AG04449 (cell line): ENCODE data around the gene CPLX1.
"Not testable (repeated sequence)": the region's sequence is repeated elsewhere in the genome, so short reads cannot be mapped to it uniquely, and the experiment has no call there.

Experiments used
- CTCF ChIA-PET: fragments of 350-600 bp; formaldehyde crosslinking; extraction: SDS; loops from one replicate; lab custom pipeline; 2021; ENCODE audit warnings: antibody characterized with exemption; lab: Yijun Ruan, JAX
- POLR2A ChIA-PET: fragments of 400-600, 350-600 bp; formaldehyde crosslinking; extraction: SDS; loops from one replicate; lab custom pipeline; 2020; ENCODE audit warnings: antibody characterized with exemption, inconsistent platforms; lab: Yijun Ruan, JAX
- DNase-seq: peaks from one replicate; pipeline ENCODE4 v3.0.0-alpha.2; 2010; ENCODE audit warnings: low read depth, low spot score
- H3K4me3 ChIP-seq: 2 replicates; pipeline ENCODE4 v1.5.1; 2011; ENCODE audit warnings: low read depth, mild to moderate bottlenecking, control low read depth, low read length
- TF ChIP-seq, protein P1 (sequence below): IDR thresholded peaks from one replicate; pipeline ENCODE4 v1.5.1; 2011; ENCODE audit warnings: mild to moderate bottlenecking, moderate library complexity, low read length, control low read depth, inconsistent platforms; ENCODE audit not compliant: insufficient read depth; ENCODE audit errors: missing control alignments

CPLX1 gene

GRCh38 chr4:786074-786741, 39.7 kb downstream of the CPLX1 start:
- TF ChIP-seq, protein P1, sequence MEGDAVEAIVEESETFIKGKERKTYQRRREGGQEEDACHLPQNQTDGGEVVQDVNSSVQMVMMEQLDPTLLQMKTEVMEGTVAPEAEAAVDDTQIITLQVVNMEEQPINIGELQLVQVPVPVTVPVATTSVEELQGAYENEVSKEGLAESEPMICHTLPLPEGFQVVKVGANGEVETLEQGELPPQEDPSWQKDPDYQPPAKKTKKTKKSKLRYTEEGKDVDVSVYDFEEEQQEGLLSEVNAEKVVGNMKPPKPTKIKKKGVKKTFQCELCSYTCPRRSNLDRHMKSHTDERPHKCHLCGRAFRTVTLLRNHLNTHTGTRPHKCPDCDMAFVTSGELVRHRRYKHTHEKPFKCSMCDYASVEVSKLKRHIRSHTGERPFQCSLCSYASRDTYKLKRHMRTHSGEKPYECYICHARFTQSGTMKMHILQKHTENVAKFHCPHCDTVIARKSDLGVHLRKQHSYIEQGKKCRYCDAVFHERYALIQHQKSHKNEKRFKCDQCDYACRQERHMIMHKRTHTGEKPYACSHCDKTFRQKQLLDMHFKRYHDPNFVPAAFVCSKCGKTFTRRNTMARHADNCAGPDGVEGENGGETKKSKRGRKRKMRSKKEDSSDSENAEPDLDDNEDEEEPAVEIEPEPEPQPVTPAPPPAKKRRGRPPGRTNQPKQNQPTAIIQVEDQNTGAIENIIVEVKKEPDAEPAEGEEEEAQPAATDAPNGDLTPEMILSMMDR: no peak
- POLR2A ChIA-PET: no interaction called here

GRCh38 chr4:785332-786073, 40.4 kb downstream of the CPLX1 start:
- H3K4me3 ChIP-seq: no peak overlapping the region
- no peak for DNase-seq
- TF ChIP-seq, protein P1: no peak
- ChIA-PET POLR2A (no interaction called here), CTCF (no interaction called here)

More at GRCh38 chr4:786074-786741, 39.7 kb downstream of the CPLX1 start:
- CTCF ChIA-PET: no interaction called here
- DNase-seq: no peak
- no peak overlapping the region for H3K4me3 ChIP-seq

DNA sequence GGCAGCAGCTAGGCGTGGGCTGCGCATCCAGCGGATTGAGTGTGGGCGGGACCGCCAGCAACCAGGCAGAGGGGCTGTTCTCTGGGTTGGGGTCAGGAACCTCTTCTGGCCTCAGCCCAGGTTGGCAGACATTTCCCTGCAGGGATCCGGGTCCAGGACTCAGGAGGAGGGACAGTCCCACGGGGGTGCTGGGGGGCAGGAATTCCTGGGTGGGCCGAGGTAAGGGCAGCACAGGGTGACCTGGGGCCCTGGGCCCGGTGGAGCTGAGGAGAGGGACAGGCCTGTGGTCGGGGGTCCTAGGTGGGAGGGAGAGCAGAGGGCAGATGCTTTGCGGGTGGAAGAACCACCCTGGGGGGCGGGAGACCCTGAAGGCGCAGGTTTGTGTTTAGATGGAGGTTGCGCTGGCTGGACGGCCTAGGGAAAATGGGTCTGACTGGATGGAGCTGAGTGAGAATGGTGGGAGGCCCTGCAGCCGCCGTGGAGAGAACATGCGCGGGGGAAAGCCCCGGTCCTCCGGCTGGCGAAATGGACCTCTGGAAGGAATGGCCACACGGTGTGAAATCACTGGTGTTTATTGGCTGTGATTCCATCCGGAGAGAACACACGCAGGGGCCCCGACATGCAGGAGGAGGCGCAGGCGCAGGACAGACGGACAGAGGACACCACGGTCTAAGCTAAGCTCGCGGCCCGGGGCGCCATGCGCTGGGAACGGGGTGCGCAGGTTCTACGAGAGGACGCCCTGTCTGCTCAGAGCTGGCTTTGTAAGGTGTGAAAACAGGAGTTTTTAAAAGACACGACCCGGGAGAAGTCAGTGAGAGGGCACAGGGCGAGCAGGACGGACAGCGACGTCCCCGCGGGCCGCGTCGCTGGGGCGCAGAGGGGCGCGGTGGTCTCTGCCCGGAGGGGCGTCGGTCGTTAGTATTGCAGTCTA, 41.3 kb downstream of the CPLX1 start:
- CTCF ChIA-PET: no interaction called here
- TF ChIP-seq, protein P1: no peak
- no peak for DNase-seq
- POLR2A ChIA-PET: no interaction called here
- no peak overlapping the region for H3K4me3 ChIP-seq

- ChIA-PET POLR2A (interaction anchor here (0.8 kb wide), 1 partner anchor 151 kb away, joined by 4 read pairs; the partner anchor contains the start of genes GAK and TMEM175), CTCF (interaction anchor here (1.0 to 4.2 kb wide), 3 partner anchors 12 to 40 kb away, joined by 3 to 17 read pairs (median 3); no protein-coding TSS in a partner anchor)
- peak overlapping the region; percentile 93 for H3K4me3 ChIP-seq
- TF ChIP-seq, protein P1: no peak
- peak; percentile 90 for DNase-seq
These were observed 44.3 kb downstream of the CPLX1 start for GRCh38 chr4:781493-782216.

DNA sequence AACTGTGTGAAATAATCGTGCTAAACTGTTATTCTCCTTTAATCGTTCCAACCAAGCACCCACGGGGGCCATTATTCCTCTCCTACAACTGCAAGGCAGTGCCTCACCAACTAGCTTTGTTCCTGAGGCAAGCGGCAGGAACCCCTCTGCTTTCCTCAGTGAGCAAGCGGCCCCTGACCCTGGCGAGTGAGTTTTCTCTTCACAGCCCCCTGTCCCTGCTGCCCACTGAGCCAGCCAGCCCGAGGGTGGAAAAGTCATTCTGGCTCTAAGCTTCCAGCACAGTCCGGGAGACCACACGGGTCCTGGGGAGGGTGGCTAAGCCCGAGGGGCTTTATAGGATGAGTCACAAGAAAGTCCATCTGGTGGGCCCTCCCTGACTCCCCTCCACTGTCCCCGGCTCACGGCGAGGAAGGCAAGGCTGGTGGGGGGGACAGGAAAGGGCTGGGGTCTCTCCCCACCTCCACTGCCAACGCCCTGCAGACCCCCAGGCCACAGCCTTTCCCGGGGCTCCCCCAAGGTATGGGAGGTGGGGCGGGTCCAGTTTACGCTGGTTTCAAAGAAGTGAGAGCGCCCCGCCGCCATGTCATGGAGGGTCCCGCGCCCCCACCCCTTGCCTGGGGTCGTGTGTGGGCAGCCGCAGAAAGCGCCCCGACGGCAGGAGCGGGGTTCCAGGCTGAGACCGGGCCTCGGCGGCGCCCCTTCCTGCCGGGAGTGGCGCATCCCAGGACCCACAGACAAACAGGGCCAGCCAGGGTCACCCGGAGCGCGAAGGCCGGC, 45.0 kb downstream of the CPLX1 start:
- DNase-seq: no peak
- peak overlapping the region; percentile 93 for H3K4me3 ChIP-seq
- ChIA-PET POLR2A (interaction anchor here (0.7 kb wide), 1 partner anchor 9 kb away, joined by 3 read pairs; no protein-coding TSS in a partner anchor), CTCF (interaction anchor here (1.3 to 4.2 kb wide), 4 partner anchors 11 to 39 kb away, joined by 3 to 17 read pairs (median 4); no protein-coding TSS in a partner anchor)
- TF ChIP-seq, protein P1: no peak

DNA sequence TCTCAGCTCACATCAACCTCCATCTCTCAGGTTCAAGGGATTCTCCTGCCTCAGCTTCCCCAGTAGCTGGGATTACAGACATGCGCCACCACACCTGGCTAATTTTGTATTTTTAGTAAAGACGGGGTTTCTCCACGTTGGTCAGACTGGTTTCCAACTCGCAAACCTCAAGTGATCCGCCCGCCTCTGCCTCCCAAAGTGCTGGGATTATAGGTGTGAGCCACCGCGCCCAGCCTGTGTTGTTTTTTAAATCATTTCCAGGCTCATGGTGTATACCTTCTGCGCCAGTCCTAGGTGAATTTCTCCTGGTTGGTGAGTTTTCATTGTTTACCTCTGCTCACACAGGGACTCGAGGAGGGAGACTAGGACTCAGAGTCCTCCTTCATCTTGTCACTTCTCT, 45.7 kb downstream of the CPLX1 start:
- not testable (repeated sequence) for DNase-seq
- peak overlapping the region; percentile 93 for H3K4me3 ChIP-seq
- ChIA-PET CTCF (interaction anchor here (1.3 to 4.2 kb wide), 4 partner anchors 10 to 38 kb away, joined by 3 to 17 read pairs (median 4); no protein-coding TSS in a partner anchor), POLR2A (interaction anchor here (0.7 kb wide), 1 partner anchor 8 kb away, joined by 3 read pairs; no protein-coding TSS in a partner anchor)
